A673 (cell line): ENCODE results near the gene TFF2.

Source experiments
- CTCF ChIP-seq: fragments of 300-800, 200-600 bp; sonication (generic); conservative IDR thresholded peaks from 2 replicates; pipeline ENCODE4 v1.5.1; 2017; ENCODE audit warnings: low read depth, mild to moderate bottlenecking, antibody characterized with exemption, low read length, moderate library complexity, mixed read lengths
- EZH2 ChIP-seq: fragments of 200-600 bp; sonication (generic); IDR thresholded peaks from 2 replicates; pipeline ENCODE4 v1.6.1; 2017; ENCODE audit warnings: borderline replicate concordance, low read depth, mild to moderate bottlenecking, mixed read lengths, antibody characterized with exemption, low read length; ENCODE audit not compliant: poor library complexity, severe bottlenecking

- peak; percentile 70 for TF ChIP-seq CTCF
- no peak for TF ChIP-seq EZH2
Observed at GRCh38 chr21:42381347-42381984, 30.7 kb upstream of the TFF2 start.
